Measurements from ENCODE around the gene NFATC4. TPM values are rescaled to one million over a fixed set of nuclear protein-coding genes. Genes with fewer than 3 reads are reported as not detected.
A peak's percentile ranks its signal among the peaks of the same experiment; 100 is the strongest.

The NFATC4 gene
- total and polyA plus RNA-seq, 7 donors, result 2.7 to 12.0 (median 7.3) TPM

- ATAC-seq, result peak in 1 of 4 donors; percentile 76
- Histone ChIP-seq H3K9me3 (no peaks in the 10 kb centered on the region), H3K4me1 (peaks cover 12% of the 10 kb centered on the region), H3K36me3 (ENCODE audit: insufficient read depth in 1 of 2, low read depth in 1 of 2) (no peaks in the 10 kb centered on the region), H3K27me3 (ENCODE audit: insufficient read depth in 3 of 3, low read length in 2 of 3) (peaks cover 0 to 50% (median 12%) of the 10 kb centered on the region in 3 donors), H3K27ac (peak overlapping the region; percentile 76), H3K4me3 (peak overlapping the region; percentile 64)
- intact Hi-C loops (cut with DNase I), result loop anchor here in 1 of 2 donors (1.0 kb wide), 1 partner anchor 64 kb away; no protein-coding TSS in a partner anchor
- 2 to 5% (median 4%) methylated on average over 16 of the region's 16 CpGs for WGBS, 3 donors
- DNase-seq, result no peak
- TF ChIP-seq CTCF (IDR thresholded peaks at IDR 0.05), result no peak
Measured at GRCh38 chr14:24366413-24366720, 1.6 kb upstream of the NFATC4 start.

- ATAC-seq (peak; percentile 41 to 80 (median 72)), DNase-seq (peak; percentile 88 to 93)
- Histone ChIP-seq H3K36me3 (ENCODE audit: insufficient read depth in 1 of 2, low read depth in 1 of 2) (no peaks in the 10 kb centered on the region), H3K9me3 (no peaks in the 10 kb centered on the region), H3K27ac (peak overlapping the region; percentile 76), H3K4me1 (peaks cover 12% of the 10 kb centered on the region), H3K27me3 (ENCODE audit: insufficient read depth in 3 of 3, low read length in 2 of 3) (peaks cover 0 to 47% (median 12%) of the 10 kb centered on the region in 3 donors), H3K4me3 (peak overlapping the region; percentile 64)
- TF ChIP-seq CTCF (IDR thresholded peaks at IDR 0.05), result no peak
- intact Hi-C loops (cut with DNase I), result loop anchor here in 1 of 2 donors (1.0 kb wide), 1 partner anchor 63 kb away; no protein-coding TSS in a partner anchor
- 1 to 3% (median 2%) methylated on average over 38 to 40 of the region's 40 CpGs for WGBS, 3 donors
Measured at GRCh38 chr14:24366721-24367513, 1.1 kb upstream of the NFATC4 start.

- no peak for TF ChIP-seq CTCF (IDR thresholded peaks at IDR 0.05)
- H3K27me3 ChIP-seq (ENCODE audit: insufficient read depth in 3 of 3, low read length in 2 of 3), result peaks cover 0 to 47% (median 12%) of the 10 kb centered on the region in 3 donors
- peak overlapping the region; percentile 55 for H3K27ac ChIP-seq
- peak in 1 of 2 donors; percentile 57 for DNase-seq
- intact Hi-C loops (cut with DNase I), result no loop called here
- H3K4me3 ChIP-seq, result peak overlapping the region; percentile 64
- H3K9me3 ChIP-seq, result no peaks in the 10 kb centered on the region
- no peak for ATAC-seq
- no peaks in the 10 kb centered on the region for H3K36me3 ChIP-seq (ENCODE audit: insufficient read depth in 1 of 2, low read depth in 1 of 2)
- 1% methylated on average over 14 to 15 of the region's 15 CpGs for WGBS, 3 donors
- H3K4me1 ChIP-seq, result peaks cover 12% of the 10 kb centered on the region
Measured at GRCh38 chr14:24368212-24368561, 203 bp downstream of the NFATC4 start.

- Histone ChIP-seq H3K27me3 (ENCODE audit: insufficient read depth in 3 of 3, low read length in 2 of 3) (peaks cover 0 to 45% (median 12%) of the 10 kb centered on the region in 3 donors), H3K4me1 (peaks cover 12% of the 10 kb centered on the region), H3K4me3 (peak overlapping the region; percentile 64), H3K9me3 (no peaks in the 10 kb centered on the region), H3K36me3 (ENCODE audit: insufficient read depth in 1 of 2, low read depth in 1 of 2) (no peaks in the 10 kb centered on the region), H3K27ac (peak overlapping the region; percentile 55)
- peak; percentile 65 to 70 for DNase-seq
- no peak for TF ChIP-seq CTCF (IDR thresholded peaks at IDR 0.05)
- no peak for ATAC-seq
- intact Hi-C loops (cut with DNase I), result no loop called here
- WGBS, 3 donors, result 5 to 8% (median 5%) methylated on average over 18 to 52 of the region's 52 CpGs
Measured at GRCh38 chr14:24368562-24369252, 723 bp downstream of the NFATC4 start.

All from psoas muscle (tissue), 8 donors.